VCaP (cell line): ENCODE data around the gene ANKRD11.

ENCODE experiments used
- H3K27ac ChIP-seq: fragments of 450-650 bp; 2 replicates; pipeline ENCODE4 v1.5.1; 2017
- TF ChIP-seq, protein P1 (sequence below): fragments of 450-650 bp; conservative IDR thresholded peaks from 2 replicates; pipeline ENCODE4 v1.5.1; 2017; ENCODE audit warnings: mild to moderate bottlenecking, moderate library complexity

Gene ANKRD11

DNA sequence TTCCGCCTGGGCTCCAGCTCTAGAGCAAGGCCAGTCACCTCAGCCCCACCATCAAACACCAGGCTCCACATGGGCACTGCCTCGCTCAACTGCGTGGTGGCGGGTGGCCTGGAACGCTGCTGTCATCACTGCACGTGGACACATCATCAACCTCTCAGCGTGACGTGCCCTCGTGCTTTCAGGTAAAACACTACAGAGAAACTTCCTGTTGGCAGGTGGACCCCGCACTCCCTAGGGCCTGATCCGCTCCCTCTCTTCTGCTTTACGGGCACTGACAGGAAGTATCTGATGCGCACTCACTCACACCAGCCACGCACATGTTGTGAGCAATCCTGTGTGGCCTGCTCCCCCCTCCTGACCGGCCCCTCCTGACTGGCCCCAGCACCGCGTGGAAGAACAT, 87.4 kb downstream of the ANKRD11 start:
- TF ChIP-seq, protein P1, sequence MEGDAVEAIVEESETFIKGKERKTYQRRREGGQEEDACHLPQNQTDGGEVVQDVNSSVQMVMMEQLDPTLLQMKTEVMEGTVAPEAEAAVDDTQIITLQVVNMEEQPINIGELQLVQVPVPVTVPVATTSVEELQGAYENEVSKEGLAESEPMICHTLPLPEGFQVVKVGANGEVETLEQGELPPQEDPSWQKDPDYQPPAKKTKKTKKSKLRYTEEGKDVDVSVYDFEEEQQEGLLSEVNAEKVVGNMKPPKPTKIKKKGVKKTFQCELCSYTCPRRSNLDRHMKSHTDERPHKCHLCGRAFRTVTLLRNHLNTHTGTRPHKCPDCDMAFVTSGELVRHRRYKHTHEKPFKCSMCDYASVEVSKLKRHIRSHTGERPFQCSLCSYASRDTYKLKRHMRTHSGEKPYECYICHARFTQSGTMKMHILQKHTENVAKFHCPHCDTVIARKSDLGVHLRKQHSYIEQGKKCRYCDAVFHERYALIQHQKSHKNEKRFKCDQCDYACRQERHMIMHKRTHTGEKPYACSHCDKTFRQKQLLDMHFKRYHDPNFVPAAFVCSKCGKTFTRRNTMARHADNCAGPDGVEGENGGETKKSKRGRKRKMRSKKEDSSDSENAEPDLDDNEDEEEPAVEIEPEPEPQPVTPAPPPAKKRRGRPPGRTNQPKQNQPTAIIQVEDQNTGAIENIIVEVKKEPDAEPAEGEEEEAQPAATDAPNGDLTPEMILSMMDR, result no peak
- H3K27ac ChIP-seq, result no peak overlapping the region

DNA sequence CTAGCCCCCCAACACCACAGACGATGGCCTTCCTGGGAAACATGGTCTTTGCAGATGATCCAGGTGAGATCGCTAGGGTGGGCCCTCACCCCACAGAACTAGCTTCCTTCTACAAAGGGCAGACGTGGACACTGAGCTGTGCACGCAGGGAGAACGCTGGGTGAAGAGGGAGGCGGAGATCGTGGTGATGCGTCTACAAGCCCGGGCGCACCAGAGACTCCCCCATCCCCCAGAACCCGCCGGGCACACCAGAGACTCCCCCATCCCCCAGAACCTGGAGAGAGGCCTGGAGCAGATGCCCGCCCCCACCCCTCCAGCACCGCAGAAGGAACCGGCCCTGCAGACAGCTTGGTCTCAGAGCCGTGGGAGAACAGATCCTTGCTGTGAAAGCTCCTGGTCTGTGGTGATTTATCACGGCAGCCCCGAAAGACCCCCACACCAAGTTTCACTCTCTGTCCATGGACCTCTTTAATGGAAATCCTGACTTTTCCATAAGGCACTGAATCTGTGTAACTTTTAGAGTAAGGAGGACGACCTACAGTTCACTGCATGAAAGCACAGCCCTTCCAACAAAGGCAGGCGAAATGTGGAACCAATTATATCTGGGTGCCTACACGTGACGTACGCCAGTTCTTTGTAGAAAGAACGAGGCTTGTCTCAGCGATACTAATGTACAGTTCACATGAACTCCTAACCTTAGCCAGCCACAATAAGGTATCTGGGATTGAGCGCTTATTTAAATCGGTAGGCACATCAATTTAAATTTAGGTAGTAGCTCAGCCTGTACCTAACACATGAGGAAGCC, 88.5 kb downstream of the ANKRD11 start:
- H3K27ac ChIP-seq, result no peak overlapping the region
- TF ChIP-seq, protein P1, result no peak

DNA sequence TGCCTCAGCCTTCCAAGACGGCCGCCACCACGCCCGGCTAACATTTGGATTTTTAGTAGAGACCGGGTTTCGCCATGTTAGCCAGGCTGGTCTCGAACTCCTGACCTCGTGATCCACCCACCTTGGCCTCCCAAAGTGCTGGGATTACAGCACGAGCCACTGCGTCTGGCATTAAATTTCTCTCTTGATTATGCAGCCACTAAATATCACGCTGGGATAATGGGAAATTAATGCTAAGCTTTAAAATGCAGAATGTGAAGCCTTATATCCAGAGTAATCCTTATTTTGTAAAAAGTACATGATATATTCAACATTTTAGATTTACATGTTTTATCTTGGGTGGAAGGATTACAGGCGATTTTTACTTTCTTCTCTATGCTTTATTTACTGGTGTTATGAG, 89.2 kb downstream of the ANKRD11 start:
- no peak overlapping the region for H3K27ac ChIP-seq

DNA sequence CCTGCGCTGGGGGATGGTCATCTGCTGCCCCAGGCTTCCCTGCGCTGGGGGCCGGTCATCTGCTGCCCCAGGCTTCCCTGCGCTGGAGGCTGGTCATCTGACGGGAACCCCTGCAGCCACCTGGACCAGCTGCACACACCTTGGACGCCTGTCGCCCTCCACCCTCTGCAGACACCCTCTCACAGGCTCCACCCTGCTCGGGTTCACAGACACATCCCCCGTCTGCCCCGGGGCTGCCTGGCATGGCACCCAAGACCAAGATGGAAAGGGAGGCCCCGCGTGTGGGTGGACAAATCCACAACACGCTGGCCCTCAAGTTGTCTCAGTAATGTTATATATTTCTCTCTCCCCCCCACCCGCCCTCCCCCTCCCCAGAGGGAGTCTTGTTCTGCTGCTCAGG, 89.6 kb downstream of the ANKRD11 start:
- TF ChIP-seq, protein P1, result no peak
- H3K27ac ChIP-seq, result no peak overlapping the region

More for the DNA sequence above, 89.2 kb downstream of the ANKRD11 start:
- TF ChIP-seq, protein P1, result no peak

DNA sequence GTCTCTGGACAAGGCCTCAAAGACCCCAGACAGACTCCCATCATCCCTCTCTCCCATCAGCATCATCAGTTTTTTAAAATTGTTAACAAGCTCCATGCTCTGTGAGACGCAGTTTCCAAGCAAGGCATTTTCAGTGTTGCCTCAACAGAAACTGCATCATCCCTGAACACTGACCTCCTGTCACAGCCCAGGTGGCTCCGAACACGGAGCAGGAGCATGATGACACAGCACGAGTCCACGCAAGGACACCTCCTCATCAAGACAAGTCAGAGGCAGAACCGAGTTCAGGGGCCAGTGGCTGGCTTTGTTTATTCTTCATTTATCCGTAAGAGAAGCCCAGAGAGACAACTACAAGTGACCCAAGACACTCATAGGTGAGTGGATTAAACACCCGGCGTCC, 91.4 kb downstream of the ANKRD11 start:
- no peak overlapping the region for H3K27ac ChIP-seq
- TF ChIP-seq, protein P1, result no peak

DNA sequence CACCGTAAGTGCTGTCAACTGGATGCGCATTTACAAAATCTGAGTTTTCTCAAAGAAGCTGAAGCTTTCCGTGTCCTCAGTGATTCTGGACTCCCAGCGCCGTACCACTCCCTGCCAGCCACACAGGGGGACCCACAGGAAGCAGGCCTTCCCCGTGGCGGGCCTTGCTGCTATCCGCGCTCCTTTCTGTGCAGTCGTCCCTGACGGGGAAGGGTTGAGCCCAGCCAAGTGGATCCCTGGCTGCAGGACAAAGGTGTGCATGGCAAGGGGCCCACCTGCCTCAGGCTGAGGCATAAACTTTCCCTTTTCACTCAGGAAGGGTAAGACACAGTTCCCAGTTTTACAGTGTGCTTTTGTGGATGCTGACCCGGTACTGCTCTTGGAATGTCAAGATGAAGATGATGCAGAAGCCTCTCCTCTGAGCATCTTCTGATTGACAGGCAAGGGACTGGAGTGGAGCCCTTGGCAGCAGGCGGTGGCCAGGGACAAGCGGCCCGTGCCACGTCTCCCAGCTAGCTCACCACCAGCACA, 93.0 kb downstream of the ANKRD11 start:
- H3K27ac ChIP-seq, result no peak overlapping the region
- TF ChIP-seq, protein P1, result no peak

DNA sequence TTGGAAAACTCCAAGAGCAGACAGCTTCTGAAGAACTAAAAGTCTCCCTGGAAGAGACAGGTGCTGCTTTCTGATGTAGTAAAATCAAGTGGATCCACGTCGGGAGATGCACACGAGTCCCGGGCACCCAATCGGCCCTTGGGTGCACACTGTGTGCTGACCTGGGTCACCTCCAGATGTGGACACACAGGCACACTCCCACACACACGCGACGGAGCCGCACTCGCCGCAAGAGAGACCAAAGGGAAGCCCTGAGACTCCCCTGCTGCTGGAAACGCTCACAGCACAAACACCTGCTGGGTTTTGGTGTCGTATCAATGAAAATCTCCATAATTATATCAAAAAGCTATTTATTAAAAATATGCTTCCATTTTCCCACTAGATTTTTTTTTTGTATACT, 94.2 kb downstream of the ANKRD11 start:
- H3K27ac ChIP-seq, result no peak overlapping the region

More for the DNA sequence above, 94.2 kb downstream of the ANKRD11 start:
- TF ChIP-seq, protein P1, result no peak
